ENCODE measurements around the gene TMEM220.

DNA sequence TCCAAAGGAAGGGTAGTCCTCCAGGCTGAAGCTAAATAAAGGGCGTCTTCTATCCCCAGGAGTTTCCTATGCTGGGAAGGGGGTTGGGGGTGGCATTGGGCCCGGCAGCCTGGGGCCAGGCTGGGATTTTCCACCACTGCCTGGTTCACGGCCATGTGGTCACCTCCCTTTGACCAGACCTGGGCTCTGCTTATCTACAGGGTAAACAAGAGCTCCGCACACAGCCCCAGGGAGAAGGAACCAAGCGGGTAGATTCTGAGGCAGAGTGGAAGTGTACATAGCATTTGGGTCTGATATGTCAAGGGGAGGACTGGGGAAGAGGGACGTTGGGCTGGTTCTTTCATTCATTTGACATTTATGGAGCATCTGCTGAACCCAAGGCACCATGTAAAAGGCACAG, 27.2 kb upstream of the TMEM220 start:
- TF ChIP-seq TAF1 (IDR thresholded peaks at IDR 0.05; ENCODE audit: borderline replicate concordance, low read depth, low read length) = no peak
- TF ChIP-seq POLR2AphosphoS5 (IDR thresholded peaks at IDR 0.05; ENCODE audit: low read length) = no peak
- no peak for TF ChIP-seq SMC3 (IDR thresholded peaks at IDR 0.05; ENCODE audit: borderline replicate concordance, low read length)
- TF ChIP-seq NFYB (IDR thresholded peaks at IDR 0.05; ENCODE audit: insufficient read depth, low read depth, low read length) = no peak
- TF ChIP-seq CEBPB (IDR thresholded peaks at IDR 0.05; ENCODE audit: borderline replicate concordance in 1 of 2, low read depth in 2 of 2, low read length in 2 of 2) = no peak
- no peak for TF ChIP-seq RCOR1 (conservative IDR thresholded peaks at IDR 0.05; ENCODE audit: low read depth, low read length)
- no peak for TF ChIP-seq SRF (IDR thresholded peaks at IDR 0.05; ENCODE audit: low read depth in 2 of 2, low read length in 2 of 2)

Data from GM12878 (cell line).